Caco-2 (cell line): ENCODE measurements around the gene EPOP. TPM values are rescaled to one million over a fixed set of nuclear protein-coding genes. Genes with fewer than 3 reads are reported as not detected.
A peak's percentile ranks its signal among the peaks of the same experiment; 100 is the strongest.

Experiments
- BruUV-seq: library from RNA; stranded (reverse); fragments of 400-500 nt; replicated peaks from 2 replicates; lab custom pipeline; 2021; lab: Mats Ljungman, UMichigan
- CTCF ChIA-PET: fragments of 300-600 bp; sonication (Branson Sonifier 250); formaldehyde crosslinking; loops from one replicate; lab custom pipeline; 2022; ENCODE audit warnings: antibody characterized with exemption; lab: Charles Lee
- POLR2A ChIA-PET: fragments of 300-600 bp; sonication (Branson Sonifier 250); formaldehyde crosslinking; loops from one replicate; lab custom pipeline; 2022; ENCODE audit warnings: antibody characterized with exemption; lab: Charles Lee
- DNase-seq, 2 experiments: peaks; one replicate each; pipeline versions ENCODE4 v3.0.0 to v3.0.0-alpha.2; 2020 to 2022
- H3K27me3 ChIP-seq: replicated peaks from 2 replicates; pipeline ENCODE4 v1.6.0; 2011; ENCODE audit warnings: low read length; ENCODE audit not compliant: control insufficient read depth, insufficient read depth
- H3K36me3 ChIP-seq: 2 replicates; pipeline ENCODE4 v1.5.1; 2011; ENCODE audit warnings: low read length; ENCODE audit not compliant: control insufficient read depth, insufficient read depth
- H3K4me1 ChIP-seq: fragments of 250-450 bp; sonication (Bioruptor Pico); 2 replicates; pipeline ENCODE4 v1.5.1; 2020; ENCODE audit warnings: mild to moderate bottlenecking
- H3K4me3 ChIP-seq: 2 replicates; pipeline ENCODE4 v1.5.1; 2011; ENCODE audit warnings: low read depth, mild to moderate bottlenecking, control low read depth, low read length
- H3K9me3 ChIP-seq: fragments of 250-450 bp; sonication (Bioruptor Pico); 2 replicates; pipeline ENCODE4 v1.5.1; 2020; ENCODE audit warnings: mild to moderate bottlenecking, moderate library complexity
- H3K27ac Mint-ChIP-seq: one replicate; pipeline ENCODE4 v1.8.0; 2022; ENCODE audit warnings: mixed read lengths; ENCODE audit not compliant: unreplicated experiment
- H3K27me3 Mint-ChIP-seq: one replicate; pipeline ENCODE4 v1.8.0; 2022; ENCODE audit warnings: mixed read lengths; ENCODE audit not compliant: insufficient read depth, unreplicated experiment
- H3K36me3 Mint-ChIP-seq: one replicate; pipeline ENCODE4 v1.8.0; 2022; ENCODE audit warnings: mild to moderate bottlenecking, mixed read lengths; ENCODE audit not compliant: insufficient read depth, unreplicated experiment
- H3K4me1 Mint-ChIP-seq: one replicate; pipeline ENCODE4 v1.8.0; 2022; ENCODE audit warnings: low read depth, mixed read lengths; ENCODE audit not compliant: unreplicated experiment
- H3K4me3 Mint-ChIP-seq: one replicate; pipeline ENCODE4 v1.8.0; 2022; ENCODE audit warnings: mild to moderate bottlenecking, moderate library complexity, mixed read lengths; ENCODE audit not compliant: unreplicated experiment
- H3K9me3 Mint-ChIP-seq: one replicate; pipeline ENCODE4 v1.8.0; 2022; ENCODE audit warnings: mixed read lengths; ENCODE audit not compliant: unreplicated experiment
- CTCF ChIP-seq, 2 experiments: fragments of 200-600 bp in 1 of 2; IDR thresholded peaks; 1 replicate in 1 of 2; 2 replicates in 1 of 2; pipeline versions ENCODE4 v1.5.1 to v1.8.0; 2011 to 2022; ENCODE audit warnings: antibody characterized with exemption in 1 of 2, control low read depth in 1 of 2, inconsistent platforms in 1 of 2, low read depth in 1 of 2, low read length in 1 of 2, mild to moderate bottlenecking in 1 of 2, moderate library complexity in 1 of 2; ENCODE audit not compliant: insufficient read depth in 1 of 2, severe bottlenecking in 1 of 2, unreplicated experiment in 1 of 2
- intact Hi-C: fragments of 100-400 bp; cut with micrococcal nuclease; formaldehyde crosslinking; loops from one replicate; pipeline ENCODE4 v1.10.0; 2022; ENCODE audit not compliant: unreplicated experiment
- total RNA-seq: library from RNA; stranded (reverse); gene quantifications from 2 replicates; pipeline ENCODE4 v1.2.3, GENCODE V29; 2022

EPOP gene
- total RNA-seq, 1 experiment from 2014 or later = 17.1 TPM

DNA sequence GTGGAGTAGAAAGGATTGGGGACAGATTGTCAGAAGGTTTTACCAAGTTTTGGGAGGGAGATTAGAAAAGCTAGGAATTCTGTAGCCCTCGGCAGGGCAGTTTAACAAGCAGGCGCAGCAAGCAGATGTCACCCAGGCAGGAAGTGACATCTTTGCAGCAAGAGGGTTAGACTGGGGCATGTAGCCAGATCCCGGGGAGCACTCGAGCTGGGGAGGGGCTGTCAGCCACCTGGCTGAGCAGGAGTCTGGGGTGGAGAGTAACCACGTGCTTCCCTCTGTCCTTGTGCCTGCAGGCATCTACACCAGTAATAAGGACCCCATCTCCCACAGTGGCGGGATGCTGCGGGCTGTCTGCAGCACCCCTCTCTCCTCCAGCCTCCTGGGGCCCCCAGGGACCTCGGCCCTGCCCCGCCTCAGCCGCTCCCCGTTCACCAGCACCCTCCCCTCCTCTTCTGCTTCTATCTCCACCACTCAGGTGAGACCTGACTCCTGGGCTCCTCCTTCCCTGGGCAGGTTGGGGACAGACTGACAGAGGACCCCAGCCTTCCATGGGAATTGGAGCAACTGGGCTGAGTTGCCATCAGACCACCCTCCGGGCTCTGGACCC, 42.5 kb upstream of the EPOP start:
- ChIA-PET CTCF (no interaction called here), POLR2A (no interaction called here)
- intact Hi-C loops = no loop called here

DNA sequence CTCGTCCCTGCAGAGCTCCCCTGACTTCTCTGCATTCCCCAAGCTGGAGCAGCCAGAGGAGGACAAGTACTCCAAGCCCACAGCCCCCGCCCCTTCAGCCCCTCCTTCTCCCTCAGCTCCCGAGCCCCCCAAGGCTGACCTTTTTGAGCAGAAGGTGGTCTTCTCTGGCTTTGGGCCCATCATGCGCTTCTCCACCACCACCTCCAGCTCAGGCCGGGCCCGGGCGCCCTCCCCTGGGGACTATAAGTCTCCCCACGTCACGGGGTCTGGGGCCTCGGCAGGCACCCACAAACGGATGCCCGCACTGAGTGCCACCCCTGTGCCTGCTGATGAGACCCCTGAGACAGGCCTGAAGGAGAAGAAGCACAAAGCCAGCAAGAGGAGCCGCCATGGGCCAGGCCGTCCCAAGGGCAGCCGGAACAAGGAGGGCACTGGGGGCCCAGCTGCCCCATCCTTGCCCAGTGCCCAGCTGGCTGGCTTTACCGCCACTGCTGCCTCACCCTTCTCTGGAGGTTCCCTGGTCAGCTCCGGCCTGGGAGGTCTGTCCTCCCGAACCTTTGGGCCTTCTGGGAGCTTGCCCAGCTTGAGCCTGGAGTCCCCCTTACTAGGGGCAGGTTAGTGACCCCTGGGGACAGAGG, 41.7 kb upstream of the EPOP start:
- no peaks in the 10 kb centered on the region for H3K9me3 Mint-ChIP-seq
- H3K27ac Mint-ChIP-seq = peak overlapping the region; percentile 29
- ChIA-PET POLR2A (interaction anchor here (0.6 kb wide), 2 partner anchors 11 to 29 kb away, joined by 4 read pairs; no protein-coding TSS in a partner anchor), CTCF (interaction anchor here (0.8 kb wide), 1 partner anchor 19 kb away, joined by 3 read pairs; no protein-coding TSS in a partner anchor)
- no peak for TF ChIP-seq CTCF (IDR thresholded peaks at IDR 0.05; ENCODE audit: insufficient read depth in 1 of 2, low read depth in 1 of 2, low read length in 1 of 2, severe bottlenecking in 1 of 2, unreplicated experiment in 1 of 2)
- no peak for DNase-seq
- H3K27me3 Mint-ChIP-seq = no peaks in the 10 kb centered on the region
- H3K4me1 Mint-ChIP-seq = peaks cover 14% of the 10 kb centered on the region
- Histone ChIP-seq H3K4me1 (peaks cover 7% of the 10 kb centered on the region; the same call in 1 of the 2 replicates), H3K27me3 (no peaks in the 10 kb centered on the region), H3K36me3 (peaks cover 11% of the 10 kb centered on the region), H3K4me3 (no peak overlapping the region), H3K9me3 (no peaks in the 10 kb centered on the region)
- no TSS peak for BruUV-seq
- intact Hi-C loops = no loop called here
- H3K4me3 Mint-ChIP-seq = no peak overlapping the region
- H3K36me3 Mint-ChIP-seq = peaks cover 40% of the 10 kb centered on the region

More for the DNA sequence above, 42.5 kb upstream of the EPOP start:
- H3K4me3 ChIP-seq = no peak overlapping the region
- peak overlapping the region; percentile 29 for H3K27ac Mint-ChIP-seq
- no peaks in the 10 kb centered on the region for H3K9me3 ChIP-seq
- TF ChIP-seq CTCF (IDR thresholded peaks at IDR 0.05; ENCODE audit: insufficient read depth in 1 of 2, low read depth in 1 of 2, low read length in 1 of 2, severe bottlenecking in 1 of 2, unreplicated experiment in 1 of 2) = no peak
- peaks cover 7% of the 10 kb centered on the region; the same call in 1 of the 2 replicates for H3K4me1 ChIP-seq
- no peak overlapping the region for H3K4me3 Mint-ChIP-seq
- peaks cover 12% of the 10 kb centered on the region for H3K36me3 ChIP-seq
- no peak for DNase-seq
- H3K27me3 ChIP-seq = no peaks in the 10 kb centered on the region
- no peaks in the 10 kb centered on the region for H3K27me3 Mint-ChIP-seq
- peaks cover 14% of the 10 kb centered on the region for H3K4me1 Mint-ChIP-seq
- H3K36me3 Mint-ChIP-seq = peaks cover 36% of the 10 kb centered on the region
- no peaks in the 10 kb centered on the region for H3K9me3 Mint-ChIP-seq
- BruUV-seq = no TSS peak

- intact Hi-C loops = no loop called here
- peaks cover 25% of the 10 kb centered on the region for H3K4me1 Mint-ChIP-seq
- ChIA-PET POLR2A (interaction anchor here (0.6 kb wide), 1 partner anchor 30 kb away, joined by 4 read pairs; no protein-coding TSS in a partner anchor), CTCF (interaction anchor here (0.8 kb wide), 1 partner anchor 20 kb away, joined by 3 read pairs; no protein-coding TSS in a partner anchor)
- H3K4me3 Mint-ChIP-seq = no peak overlapping the region
- no peaks in the 10 kb centered on the region for H3K9me3 ChIP-seq
- no peak for TF ChIP-seq CTCF (IDR thresholded peaks at IDR 0.05; ENCODE audit: insufficient read depth in 1 of 2, low read depth in 1 of 2, low read length in 1 of 2, severe bottlenecking in 1 of 2, unreplicated experiment in 1 of 2)
- no peak for DNase-seq
- peaks cover 7% of the 10 kb centered on the region; the same call in 1 of the 2 replicates for H3K4me1 ChIP-seq
- peak overlapping the region; percentile 17 for H3K27ac Mint-ChIP-seq
- H3K27me3 Mint-ChIP-seq = no peaks in the 10 kb centered on the region
- H3K4me3 ChIP-seq = no peak overlapping the region
- no peaks in the 10 kb centered on the region for H3K9me3 Mint-ChIP-seq
- no TSS peak for BruUV-seq
- H3K27me3 ChIP-seq = no peaks in the 10 kb centered on the region
- peaks cover 41% of the 10 kb centered on the region for H3K36me3 Mint-ChIP-seq
- peaks cover 10% of the 10 kb centered on the region for H3K36me3 ChIP-seq
These were observed 40.6 kb upstream of the EPOP start for GRCh38 chr17:38715216-38715943.
